HG03103 (cell line): ENCODE measurements around the gene SLC19A2.

Source experiments
- ATAC-seq: cut with Tn5 transposase; IDR thresholded peaks from one replicate; pipeline ENCODE4 v1.9.1; 2021; ENCODE audit warnings: low read depth; ENCODE audit not compliant: unreplicated experiment

SLC19A2 gene

DNA sequence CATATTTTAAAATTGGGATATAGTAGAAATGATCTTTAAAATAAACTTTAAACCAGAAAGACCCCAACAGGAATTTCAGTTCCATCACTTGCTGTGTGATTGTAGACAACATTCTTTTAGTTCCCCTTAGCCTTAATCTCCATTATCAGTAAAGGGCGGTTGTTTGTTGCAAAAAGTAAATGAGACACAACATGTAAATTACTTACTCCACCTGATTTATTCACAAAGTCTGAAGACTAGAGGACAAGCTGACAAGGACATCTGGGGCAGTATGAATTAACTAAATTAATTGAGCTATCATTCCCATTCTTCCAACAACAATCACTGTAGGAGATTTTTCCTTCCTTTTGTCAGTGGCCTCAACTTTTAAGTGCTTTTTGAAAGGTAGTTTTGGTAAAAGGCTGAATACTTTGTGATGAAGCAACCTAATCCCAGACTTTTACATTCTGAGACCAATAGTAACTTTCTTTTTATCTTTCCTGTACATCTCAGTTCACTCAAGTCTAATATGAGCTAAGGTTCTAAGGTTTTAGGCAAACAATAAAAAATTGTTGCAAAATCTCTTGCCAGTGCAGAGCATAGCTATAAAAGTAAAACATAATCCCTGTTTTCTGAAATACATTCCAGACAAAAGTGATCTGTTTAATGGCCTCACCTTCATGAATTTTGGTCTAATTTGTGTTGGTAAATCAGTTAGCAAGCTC is 6.2 kb downstream of the SLC19A2 start:
- no peak for ATAC-seq

DNA sequence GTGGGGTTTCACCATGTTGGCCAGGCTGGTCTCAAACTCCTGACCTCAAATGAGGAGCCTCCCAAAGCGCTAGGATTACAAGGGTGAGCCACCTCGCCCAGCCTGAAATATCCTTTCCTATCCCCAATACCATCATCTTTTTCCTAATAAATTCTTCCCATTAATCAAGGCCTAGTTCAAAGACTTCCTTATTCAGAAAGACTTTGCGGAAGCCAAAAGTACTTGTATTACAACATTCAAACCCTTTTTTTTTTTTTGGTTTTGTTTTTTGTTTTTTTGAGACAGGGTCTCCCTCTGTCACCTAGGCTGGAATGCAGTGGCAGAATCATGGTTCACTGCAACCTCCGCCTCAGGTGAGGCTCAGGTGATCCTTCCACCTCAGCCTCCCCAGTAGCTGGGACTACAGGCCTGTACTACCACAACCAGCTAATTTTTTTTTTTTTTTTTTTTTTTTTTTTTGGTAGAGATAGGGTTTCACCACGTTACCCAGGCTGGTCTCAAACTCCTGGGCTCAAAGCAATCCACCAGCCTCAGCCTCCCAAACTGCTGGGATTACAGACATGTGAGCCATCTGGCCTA is 7.6 kb downstream of the SLC19A2 start:
- no peak for ATAC-seq

DNA sequence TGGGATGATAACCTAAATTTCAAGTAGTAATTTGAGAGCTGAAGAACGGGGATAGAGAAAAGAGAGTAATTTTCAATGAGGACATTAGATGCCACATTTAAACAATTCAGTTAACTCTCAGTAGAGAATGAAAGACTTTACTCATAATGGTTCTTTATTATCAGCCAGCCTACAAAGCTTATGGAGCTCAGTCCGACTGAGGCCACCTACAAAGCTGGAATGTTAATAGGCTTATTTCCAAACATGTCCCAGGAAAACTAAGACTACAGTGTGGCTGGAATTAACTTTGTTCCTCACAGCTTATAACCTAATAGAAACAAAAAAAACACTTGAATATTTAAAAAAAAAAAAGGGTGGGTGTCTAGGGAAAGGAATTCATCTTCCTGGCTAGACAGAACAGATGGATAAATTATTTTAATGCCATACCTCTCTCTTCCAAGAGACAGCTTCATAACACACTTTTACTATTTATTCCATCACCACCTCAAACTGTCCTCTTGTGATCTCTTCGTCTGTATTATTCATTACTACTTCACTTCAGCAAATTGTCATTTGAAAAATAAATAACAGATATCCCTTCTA is 9.8 kb downstream of the SLC19A2 start:
- ATAC-seq = no peak

- no peak for ATAC-seq
Measured at GRCh38 chr1:169474302-169474995, 11.3 kb downstream of the SLC19A2 start.

DNA sequence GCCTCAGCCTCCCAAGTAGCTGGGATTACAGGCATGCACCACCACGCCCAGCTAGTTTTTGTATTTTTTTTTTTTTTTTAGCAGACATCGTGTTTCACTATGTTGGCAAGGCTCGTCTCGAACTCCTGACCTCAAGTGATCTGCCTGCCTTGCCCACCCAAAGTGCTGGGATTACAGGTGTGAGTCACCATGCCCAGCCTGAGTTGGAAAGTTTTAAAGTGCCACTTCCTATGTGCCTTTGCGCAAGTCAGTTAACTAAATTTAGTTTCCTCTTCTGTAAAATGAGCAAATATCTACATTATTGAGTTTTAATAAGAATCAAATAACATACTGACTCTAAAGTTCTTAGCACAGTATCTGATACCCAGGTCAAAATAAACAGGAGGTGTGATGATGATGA is 12.4 kb downstream of the SLC19A2 start:
- ATAC-seq = no peak

DNA sequence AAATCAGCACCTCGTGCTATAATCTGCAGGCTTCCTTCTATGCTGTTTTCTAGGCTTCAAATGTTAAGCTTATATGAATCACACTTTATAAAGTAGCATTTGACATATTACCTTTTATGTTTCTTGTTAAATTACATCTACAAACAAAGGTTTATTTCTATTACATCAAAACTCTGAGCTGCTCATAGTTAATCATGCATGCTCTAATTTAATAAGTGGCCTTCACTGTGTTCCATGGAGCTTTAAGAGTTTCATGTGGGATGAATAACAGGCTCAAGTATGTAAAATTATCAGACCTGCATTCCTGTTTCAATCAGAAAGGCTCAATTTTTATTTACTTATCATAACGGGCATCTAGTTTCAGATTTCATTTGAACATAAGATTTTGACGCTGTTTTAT is 13.0 kb downstream of the SLC19A2 start:
- no peak for ATAC-seq

DNA sequence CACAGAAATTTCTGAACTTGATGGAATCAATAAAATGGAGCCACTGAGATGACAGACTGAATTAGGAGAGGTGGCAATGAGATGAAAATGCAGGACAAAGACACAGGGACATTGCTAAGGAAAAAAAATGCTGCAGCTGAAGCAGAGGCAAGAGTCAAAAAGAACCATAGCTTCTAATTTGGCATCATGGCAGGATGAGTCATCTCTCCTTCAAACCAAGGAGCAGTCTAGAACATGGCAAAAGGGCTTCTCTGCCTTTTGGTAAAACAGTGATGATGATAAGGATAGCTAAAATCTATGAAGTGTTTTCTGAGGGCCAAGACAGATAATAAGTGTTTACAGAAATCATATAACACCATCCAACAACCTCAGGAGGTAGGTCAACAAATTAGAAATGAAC is 16.8 kb downstream of the SLC19A2 start:
- no peak for ATAC-seq

GRCh38 chr1:169466259-169467230 is 19.2 kb downstream of the SLC19A2 start:
- no peak for ATAC-seq

DNA sequence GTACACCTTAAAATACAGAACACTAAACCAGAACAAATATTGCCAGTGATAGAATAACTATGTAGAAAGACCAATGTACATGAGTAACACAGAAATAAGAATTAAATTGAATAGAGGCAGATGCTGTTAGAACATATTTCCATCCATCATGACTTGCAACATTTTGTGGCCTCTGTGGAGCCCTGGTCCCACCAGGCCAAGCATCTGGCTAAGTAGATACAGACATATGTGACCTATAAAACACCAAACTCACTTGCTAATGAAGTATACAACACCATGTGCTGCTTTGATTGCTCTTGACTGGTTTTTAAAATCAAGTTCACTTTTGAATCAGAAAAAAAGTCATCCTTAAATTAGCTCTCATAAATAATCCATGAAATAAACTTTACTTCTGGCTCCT is 20.5 kb downstream of the SLC19A2 start:
- no peak for ATAC-seq

GRCh38 chr1:169462385-169462784 is 23.4 kb downstream of the SLC19A2 start:
- no peak for ATAC-seq

DNA sequence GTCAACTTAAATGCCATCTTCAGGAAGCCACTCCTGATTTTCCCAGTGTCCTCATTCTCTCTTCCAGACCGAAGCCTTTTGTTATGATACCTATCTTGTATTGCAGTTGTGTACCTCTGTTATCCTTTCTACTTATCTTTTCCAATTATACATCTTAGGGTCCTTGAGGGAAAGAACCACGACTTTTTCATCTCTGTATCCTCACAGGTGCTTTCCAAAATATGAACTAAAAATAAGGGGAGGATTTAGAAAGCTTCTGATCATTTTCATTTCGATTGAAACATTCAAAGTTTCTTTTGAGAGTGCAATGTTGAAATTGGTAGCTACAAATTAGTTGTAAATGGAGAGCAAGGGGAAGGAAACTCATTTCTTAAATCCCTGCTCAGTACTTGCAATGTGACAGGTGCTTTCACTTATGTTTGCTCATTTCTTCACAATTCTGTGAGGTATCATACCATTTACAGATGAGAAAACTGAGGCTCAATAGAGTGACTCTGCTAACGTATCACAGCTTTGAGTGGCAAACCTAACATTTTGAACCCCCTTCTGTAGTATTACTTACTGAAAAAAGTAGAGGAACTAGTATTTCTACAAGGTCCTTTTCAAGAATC is 24.2 kb downstream of the SLC19A2 start:
- no peak for ATAC-seq

DNA sequence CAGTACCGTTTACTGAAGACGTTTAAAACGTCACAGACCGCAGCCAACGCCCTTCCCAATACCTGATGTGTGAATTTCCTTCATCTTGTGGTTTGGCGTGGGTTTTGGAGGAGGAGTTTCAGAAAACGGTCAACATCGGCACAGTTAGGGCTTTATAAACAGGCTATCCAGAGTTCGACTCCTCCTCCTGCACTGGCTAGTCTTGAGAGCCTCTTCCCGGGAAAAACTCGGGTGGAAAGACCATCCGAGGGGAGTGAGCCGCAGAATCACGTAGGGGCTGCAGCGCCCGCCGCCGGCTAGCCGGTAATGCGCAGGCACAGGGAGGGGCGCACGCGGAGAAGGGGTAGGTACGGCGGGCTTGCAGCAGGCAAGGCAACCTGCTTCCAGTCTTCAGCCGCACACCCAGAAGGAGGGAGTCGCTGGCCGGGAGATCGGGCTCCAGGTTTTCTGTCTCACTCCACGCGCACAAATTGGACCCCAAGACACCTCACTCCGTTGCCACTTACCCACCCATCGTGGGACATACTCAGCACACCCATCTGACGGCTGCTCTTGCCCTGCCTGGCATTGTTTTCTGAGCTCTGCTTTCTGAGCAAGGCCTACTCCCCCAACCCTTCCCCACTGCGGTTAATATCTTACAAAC is 25.4 kb downstream of the SLC19A2 start:
- no peak for ATAC-seq

DNA sequence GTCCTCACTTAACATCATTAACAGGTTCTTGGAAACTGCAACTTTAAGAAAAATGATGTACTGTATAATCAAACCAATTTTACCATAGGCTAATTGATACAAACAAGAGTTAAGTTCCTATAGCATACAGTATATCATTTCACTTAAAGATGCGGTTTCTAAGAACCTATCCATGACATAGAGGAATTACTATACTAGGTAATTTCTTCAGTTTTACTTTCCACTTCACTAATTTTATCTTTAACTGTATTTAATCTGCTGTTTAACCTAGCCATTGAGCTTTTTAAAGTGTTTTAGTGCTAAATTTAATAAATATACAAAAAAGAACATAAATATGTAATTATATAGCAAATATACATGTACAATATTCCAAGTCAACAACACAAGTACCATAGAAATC is 28.3 kb downstream of the SLC19A2 start:
- ATAC-seq = no peak

DNA sequence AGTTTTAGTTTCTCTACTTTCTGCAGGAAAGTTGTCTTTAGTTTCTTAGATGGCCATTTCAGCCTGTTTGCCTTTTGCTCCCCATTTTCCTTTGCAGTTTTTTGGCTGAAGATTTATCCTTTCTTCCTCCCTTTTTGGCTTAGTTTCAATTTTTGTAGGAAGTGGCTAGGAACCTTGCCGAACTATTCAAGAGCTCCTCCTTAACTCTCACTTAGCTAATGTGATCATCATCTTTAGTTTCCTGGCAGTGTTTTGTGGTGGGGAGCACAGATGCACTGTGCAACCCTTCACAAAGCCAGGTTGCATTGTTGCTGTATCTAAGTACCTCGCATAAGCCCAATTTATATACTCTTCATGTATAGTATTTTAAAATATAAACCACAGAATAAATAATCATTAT is 29.7 kb downstream of the SLC19A2 start:
- no peak for ATAC-seq

DNA sequence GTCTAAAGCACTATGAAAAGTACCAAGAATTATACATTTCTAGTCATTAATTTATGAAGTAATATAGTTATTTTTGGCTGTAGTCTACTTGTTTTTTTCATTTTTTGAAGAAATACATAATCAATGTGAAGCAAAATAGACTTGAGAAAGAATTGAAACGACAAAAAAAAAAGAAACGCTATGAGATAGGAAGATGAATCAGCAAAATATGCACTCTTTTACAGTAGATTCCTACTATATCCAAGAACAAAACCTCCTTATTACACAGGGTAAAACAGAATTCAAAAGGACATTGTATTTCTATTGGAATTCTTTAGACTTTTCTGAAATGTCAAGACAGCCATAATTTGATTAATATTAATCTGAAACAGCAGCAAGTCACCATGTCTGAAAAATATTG is 32.8 kb downstream of the SLC19A2 start:
- no peak for ATAC-seq

GRCh38 chr1:169451218-169451824 is 34.4 kb downstream of the SLC19A2 start:
- no peak for ATAC-seq

GRCh38 chr1:169443923-169444322 is 41.8 kb downstream of the SLC19A2 start:
- no peak for ATAC-seq

GRCh38 chr1:169427081-169427641 is 58.6 kb downstream of the SLC19A2 start, which contains the start of gene CCDC181:
Gene CCDC181, minus strand, starts transcription at chr1:169427474. Its CDS starts 2,547 bp downstream, at chr1:169424927.
- no peak for ATAC-seq
